GOT3 (cell line): ENCODE results near the gene KLHL30.

ENCODE experiments used
- DNase-seq: peaks from one replicate; lab custom pipeline; 2025; ENCODE audit warnings: mixed read lengths; lab: John Stamatoyannopoulos, UW

Gene KLHL30, protein sequence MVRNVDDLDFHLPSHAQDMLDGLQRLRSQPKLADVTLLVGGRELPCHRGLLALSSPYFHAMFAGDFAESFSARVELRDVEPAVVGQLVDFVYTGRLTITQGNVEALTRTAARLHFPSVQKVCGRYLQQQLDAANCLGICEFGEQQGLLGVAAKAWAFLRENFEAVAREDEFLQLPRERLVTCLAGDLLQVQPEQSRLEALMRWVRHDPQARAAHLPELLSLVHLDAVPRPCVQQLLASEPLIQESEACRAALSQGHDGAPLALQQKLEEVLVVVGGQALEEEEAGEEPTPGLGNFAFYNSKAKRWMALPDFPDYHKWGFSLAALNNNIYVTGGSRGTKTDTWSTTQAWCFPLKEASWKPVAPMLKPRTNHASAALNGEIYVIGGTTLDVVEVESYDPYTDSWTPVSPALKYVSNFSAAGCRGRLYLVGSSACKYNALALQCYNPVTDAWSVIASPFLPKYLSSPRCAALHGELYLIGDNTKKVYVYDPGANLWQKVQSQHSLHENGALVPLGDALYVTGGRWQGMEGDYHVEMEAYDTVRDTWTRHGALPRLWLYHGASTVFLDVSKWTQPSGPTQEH

DNA sequence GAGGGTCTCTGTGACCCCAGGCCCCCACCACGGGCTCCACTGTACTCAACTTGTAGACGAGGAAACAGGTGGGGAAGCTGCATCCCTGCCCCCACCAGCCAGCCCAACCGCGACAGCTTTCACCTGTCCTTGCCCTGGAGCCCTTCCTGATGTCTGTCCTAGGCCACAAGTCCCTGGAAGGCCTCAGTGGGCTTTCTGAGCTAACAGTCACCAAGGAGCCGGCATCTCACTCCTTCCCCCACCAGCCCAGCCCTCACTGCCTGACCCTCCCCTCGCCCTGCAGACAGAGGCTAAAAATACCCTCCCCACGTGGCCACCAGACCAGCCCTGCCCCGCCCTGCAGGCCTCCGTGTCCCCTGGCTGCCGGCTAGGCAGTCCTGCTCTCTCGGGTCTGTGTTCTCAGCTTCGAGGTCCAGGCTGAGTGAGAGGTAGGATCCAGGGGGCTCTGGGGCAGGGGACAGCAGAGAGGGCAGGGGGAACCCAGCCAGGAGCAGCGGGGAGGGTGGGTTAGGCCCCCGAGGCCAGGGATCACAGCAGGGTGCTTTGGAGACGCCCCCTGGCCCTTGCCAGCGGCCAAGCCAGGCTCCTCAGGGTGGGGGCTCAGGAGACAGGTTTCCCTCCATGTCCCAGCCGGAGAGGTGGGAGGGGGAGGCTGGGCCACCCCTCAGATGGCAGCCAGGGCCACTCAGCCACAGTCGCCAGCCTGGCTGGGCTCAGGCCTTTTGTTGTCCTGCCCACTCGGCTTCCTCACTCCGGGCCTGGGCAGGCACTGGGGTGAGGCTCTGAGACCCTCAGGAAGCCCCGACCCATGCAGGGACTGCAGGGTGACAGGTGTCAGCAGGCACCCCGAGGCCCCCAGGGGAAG lies at the start of gene KLHL30:
Gene KLHL30 (plus strand): TSS at position 338 of the 865 bp plus-strand sequence. CDS start 2,087 bp downstream, outside the sequence.
- no peak for DNase-seq

DNA sequence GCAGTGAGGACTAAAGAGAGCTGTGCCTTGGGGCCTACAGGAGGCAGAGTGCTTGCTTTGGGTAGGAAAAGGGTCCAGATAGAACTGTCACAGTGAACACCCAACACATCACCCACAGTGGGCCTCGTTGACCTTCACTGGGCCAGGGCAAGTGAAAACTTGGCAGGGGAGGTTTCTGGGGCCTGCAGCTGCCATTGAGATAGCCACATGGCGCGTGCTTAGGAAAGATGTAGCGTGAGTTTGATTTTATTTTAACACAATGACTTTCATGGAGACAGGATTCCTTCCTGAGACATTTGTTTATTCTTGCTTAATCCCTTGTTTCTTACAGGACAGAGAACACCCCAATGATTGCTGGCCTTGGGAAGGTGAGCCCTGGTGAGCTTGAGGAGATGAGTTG lies 47.6 kb upstream of the KLHL30 start:
- DNase-seq = no peak

DNA sequence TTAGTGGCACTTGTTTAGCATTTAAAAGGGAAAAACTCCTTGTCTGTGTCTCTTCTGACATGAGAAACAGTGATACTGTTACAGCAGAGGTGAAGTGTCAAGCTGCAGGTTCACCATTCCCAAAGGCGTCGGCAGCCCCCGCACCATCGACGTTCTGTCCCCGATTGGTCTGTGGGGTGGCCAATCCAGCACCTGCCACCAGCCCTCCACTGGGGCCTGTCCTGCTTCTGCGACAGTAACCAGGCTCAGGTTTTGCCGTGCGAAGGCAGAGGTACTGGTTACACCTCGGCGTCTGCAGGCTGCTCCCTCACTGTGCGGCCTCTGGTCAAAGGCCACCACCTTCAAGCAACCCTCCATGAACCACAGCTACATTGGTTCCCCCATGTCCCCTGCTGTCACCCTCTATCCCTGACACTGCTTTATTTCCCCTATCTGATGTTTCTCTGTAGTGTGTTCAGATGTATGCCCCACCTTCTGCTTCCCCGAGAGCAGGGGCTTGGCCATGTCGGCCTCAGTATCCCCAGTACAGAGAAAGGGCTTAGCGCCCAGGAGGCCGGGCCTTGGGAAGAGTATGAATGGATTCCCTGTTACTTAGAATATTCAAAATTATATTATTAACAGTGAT lies 46.9 kb upstream of the KLHL30 start:
- DNase-seq = no peak

DNA sequence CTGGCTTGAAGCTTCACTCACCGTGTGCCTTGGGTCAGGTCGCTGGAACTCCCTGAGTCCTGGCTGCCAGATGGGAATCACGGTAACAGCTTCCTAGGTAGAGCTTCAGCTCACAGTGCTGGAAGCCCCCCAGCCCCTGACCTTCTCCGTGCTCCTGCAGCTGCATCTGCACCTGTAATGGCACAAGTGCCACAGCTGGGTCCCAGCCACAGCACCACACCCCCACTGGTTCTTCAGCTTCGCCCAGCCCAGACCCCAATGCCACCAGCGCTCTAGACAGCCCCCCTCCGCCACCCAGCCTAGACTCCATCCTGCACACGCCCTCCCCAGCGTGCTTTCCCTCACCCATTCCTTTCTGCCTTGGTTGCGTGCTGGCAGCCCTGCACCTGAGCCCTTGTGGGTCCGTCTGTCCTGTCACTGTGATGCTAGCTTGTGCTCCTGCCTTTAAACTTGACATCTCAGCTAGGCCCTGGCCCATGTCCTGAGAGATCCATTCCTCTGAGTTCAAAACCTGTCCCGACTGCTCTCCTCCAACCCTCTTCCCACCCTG lies 45.9 kb upstream of the KLHL30 start:
- no peak for DNase-seq

DNA sequence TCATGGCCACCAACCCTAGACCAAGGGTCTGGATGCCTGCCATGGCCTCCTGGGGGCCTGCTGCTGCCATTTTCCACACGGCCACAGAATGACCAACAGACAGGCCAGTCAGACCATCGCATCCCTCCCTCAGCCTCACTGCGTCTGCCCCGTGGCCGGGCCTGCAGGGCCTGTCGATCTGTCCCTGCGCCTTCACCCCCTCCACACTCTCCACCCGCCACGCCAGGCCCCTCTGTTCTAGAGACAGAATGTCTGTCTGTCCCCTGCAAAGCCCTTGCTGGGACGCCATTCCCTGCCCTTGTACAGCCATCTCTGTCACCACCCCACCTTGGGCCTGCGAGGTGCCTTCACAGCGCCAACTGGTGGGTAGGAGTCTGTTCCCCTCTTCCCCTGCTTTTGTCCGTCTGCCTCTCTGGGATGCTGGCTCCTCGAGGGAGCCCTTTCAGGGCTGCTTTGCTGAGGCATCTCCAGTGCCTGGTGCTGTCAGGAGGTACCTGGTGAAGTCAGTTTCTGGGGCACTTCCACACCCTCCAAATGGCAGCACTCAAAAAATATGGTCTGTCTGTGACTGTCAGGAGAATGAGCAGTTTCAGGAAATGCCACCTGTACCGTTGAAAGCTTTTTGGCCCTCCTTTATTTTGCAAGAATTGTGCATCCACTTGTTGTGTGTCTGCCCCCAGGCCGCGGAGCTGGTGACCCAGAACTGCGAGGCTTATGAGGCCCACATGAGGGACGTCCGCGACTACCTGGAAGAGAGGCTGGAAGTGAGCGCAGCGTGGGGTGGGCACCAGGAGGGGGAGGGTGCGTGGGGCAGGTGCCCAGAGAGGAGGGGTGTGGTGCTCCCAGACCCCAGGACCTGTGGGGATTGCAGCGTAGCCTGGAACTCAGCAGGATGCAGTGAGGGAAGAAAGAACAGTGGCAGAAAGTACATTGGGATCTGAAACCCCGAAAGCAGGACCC lies 45.0 kb upstream of the KLHL30 start:
- no peak for DNase-seq

DNA sequence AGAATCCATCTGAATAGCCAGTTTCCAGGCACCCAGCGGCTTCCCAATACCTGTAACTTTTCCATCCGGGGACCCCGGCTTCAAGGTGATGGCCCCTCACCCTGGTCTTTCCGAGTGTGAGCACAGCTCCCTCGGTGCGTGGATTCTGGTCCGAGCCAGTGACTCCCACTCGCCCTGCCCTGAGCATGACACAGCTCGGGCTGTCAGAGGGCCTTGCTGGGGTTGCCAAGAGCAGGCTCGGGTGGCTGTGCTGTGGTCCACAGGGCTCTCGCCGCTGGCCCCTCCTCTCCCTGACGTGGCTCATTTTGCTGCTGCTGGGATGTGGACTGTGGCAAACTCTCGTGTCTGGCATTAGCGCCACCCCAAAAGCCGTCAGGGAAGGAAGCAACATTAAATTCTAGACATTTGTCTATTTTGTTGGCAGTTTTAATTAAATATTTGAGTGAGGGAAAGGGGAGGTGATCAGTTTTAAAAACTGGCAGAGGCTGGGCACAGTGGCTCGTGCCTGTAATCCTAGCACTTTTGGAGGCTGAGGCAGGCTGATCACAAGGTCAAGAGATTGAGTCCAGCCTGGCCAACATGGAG lies 43.9 kb upstream of the KLHL30 start:
- DNase-seq = no peak

DNA sequence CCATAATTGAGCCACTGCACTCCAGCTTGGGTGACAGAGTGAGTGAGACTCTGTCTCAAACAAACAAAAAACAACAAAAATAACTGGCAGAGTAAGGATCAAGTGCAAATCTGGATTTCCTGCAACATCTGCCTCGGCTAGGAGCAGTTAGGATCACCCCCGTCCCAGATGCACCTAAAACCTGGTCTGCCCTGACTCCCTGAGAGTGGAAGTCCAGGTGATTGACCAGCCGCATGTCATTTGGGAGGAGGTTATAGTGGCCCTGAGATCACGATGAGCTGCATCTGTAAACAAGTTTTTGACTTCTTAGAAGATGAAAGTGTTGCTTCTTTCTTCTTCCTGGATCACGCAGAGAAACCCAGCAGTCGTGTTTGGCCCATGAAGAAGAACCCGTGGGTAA lies 43.3 kb upstream of the KLHL30 start:
- no peak for DNase-seq

DNA sequence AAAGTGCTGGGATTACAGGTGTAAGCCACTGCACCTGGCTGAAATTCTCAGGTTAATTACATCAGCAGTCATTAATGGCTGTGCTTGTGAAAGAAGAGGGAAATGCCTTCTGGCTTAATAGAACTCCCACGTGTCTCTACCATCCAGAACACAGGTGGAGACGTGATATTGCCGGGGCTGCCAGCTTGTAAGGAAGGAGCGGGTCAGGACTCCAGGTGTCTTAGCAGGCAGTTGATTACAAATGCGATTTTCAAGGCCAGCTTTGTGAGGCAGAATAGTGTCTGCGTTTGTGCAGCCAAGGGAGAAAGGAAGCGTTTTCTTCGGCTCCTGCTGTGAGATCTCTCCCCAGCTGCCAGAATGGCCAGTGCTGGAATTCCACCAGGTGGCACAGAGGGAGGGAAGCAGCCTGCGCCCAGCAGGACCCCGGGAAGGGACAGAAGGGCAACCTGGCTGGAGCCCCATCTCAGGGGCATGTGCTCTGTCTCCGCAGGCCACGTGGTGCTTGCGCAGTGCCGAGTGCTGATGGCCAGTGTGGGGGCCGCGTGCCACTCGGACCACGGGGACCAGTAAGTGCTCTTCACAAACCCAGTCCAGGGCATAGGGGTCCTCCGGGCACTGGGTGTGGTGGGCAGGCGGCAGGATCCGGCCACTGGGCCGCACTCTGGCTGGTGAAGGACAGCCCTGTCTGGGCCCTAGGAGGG lies 42.0 kb upstream of the KLHL30 start:
- no peak for DNase-seq

DNA sequence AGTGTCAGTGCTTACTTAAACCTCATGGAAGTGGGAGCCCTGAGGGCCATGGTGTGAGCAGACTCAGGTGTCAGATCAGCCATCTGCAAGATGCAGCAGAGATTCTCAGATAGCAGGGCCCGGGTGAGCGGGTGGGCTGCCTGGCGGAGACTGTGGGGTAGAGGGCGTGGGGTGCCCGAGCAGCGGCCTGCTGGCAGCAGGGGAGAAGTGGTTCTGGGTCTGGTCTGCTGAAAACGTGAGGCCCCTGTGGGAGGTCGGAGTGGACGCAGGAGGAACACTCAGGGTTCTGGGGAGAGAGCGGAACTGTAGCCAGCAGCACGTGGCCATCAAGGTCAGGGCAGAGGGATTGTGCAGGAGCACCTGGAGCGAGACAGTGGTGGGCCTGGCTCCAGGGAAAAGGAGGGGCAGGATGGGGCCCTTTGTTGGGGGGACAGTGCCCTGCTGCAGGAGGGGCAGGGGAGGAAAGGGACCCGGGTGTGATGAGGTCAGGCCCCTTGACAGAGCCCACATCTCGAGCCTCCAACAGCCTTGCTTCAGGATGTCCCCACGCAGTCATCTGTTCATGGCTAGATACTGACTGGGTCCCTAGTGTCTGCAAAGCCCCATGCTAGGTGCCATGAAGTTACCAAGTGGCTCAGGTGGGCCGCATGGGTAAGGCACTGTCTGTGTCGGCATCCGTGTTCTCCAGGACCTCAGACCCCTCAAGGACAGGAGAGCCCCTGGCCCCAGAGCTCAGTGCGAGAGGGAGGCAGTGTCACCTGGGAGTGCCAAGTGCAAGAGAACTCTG lies 41.1 kb upstream of the KLHL30 start:
- DNase-seq = no peak

DNA sequence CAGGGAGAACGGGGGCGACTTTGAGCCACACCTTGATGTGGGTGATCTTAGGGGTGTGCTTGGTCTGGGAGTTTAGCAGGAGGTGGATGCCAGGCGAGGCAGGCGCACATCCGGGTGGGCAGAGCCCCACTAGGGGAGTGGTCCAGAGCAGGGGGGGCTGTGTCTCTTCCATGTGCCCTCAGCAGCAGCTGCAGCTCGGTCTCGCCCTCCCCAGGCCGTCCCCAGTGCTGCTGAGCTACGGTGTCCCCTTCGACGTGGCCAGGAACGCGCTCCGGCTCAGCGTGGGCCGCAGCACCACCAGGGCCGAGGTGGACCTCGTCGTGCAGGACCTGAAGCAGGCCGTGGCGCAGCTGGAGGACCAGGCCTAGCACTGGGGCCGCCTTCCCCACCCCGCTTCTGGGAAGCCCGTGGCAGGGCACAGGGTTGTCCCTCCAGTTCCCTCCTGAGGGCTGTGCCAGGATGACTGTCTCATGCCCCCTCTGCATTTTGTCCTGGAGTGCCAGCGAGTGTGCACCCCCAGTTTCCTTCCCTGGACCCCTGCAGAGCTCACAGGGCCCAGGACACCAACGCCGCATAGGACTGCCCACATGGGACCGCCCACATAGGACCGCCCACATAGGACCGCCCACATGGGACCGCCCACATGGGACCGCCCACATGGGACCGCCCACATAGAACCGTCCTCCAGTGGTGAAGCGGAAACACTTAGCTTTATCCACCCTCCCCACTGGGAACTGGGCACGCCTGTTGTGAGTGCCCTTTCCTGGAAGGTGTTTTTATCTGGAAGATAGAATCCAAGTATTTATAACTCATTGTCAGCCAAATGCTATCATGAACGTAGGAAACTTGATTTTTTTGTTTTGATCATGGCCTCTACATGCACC lies 40.2 kb upstream of the KLHL30 start:
- no peak for DNase-seq

DNA sequence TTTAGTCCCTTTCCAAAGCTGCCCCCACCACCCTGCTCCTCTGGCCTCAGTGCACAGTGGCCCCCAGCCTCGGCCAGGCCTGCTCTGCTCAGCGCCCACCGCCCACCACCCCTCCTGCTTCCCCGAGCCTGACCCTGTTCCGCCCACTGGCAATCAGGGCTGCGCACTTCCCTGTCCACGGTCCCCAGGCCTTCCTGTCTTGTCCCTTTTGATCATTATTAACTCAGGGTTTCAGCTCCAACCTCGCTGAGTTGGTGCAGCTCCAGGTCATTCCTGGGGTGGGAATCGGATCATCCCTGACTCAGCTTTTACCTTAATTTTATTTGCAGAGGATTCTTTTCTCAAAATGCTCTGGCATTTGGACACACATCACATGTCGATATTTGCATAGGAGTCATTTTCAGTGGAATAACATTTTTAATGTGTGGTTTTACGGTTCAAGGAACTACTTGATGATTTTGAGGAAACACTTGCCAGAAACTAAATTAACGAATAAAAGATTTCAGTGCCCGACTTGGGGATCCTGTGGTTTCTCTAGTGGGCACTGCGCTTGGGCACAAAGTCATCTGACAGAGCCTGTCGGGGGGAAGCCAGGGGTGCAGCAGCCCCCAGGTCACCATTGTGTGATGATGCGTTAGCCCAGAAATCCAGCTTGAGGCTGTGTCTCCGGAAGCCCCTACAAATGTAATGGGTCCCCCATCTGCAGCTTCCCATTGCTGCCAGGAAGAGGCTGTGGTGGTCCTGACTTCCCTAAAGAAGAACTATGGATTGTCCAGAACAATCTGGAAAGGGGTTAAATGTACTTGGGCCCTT lies 39.4 kb upstream of the KLHL30 start:
- DNase-seq = no peak

DNA sequence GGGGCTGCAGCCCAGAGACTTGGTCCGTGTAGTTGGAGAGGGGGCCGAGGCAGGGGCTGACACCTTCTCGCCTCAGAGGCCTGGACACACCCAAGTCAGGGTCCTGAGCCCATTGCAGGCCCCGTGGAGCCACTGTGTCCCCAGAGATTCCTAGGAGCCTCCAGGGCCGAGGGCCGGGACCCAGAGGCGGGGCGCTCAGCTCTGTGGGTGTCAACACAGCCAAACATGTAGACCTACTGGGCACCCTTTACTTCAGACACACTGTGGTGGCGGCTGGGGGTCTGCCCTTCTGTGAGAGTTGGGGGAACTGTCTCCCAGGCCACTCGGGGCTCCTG lies 38.8 kb upstream of the KLHL30 start:
- no peak for DNase-seq

DNA sequence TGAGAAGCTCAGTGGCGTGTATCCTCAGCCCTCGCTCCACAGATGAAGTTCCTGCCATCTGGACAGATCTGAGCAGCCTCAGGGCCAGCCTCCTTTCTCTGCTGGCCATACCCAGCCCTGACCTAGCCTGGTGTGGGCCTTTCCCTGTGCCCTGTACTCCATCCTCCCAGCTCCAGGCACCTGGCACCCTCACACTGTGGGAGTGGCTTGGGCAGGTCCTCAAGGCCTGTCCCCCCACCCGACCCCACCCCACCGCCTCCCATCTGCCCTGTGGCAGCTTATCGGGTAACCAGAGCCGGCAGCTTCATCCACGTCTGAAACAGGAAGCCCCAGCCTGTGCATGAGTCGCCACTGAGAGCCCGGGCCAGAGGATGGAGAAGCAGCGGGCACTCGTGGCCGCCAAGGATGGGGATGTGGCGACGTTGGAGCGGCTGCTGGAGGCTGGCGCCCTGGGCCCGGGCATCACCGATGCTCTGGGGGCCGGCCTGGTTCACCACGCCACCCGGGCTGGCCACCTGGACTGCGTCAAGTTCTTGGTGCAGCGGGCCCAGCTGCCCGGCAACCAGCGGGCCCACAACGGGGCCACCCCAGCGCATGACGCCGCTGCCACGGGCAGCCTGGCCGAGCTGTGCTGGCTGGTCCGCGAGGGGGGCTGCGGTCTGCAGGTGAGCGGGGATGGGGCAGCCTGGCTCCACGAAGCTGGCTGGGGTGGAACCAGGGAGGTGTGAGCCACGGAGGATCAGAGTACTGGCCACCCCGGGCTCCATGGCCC lies 38.2 kb upstream of the KLHL30 start, which contains the start of gene ESPNL:
Gene ESPNL (plus strand): TSS at position 292 of the 772 bp plus-strand sequence. CDS start 80 bp downstream, at position 372.
- DNase-seq = no peak

DNA sequence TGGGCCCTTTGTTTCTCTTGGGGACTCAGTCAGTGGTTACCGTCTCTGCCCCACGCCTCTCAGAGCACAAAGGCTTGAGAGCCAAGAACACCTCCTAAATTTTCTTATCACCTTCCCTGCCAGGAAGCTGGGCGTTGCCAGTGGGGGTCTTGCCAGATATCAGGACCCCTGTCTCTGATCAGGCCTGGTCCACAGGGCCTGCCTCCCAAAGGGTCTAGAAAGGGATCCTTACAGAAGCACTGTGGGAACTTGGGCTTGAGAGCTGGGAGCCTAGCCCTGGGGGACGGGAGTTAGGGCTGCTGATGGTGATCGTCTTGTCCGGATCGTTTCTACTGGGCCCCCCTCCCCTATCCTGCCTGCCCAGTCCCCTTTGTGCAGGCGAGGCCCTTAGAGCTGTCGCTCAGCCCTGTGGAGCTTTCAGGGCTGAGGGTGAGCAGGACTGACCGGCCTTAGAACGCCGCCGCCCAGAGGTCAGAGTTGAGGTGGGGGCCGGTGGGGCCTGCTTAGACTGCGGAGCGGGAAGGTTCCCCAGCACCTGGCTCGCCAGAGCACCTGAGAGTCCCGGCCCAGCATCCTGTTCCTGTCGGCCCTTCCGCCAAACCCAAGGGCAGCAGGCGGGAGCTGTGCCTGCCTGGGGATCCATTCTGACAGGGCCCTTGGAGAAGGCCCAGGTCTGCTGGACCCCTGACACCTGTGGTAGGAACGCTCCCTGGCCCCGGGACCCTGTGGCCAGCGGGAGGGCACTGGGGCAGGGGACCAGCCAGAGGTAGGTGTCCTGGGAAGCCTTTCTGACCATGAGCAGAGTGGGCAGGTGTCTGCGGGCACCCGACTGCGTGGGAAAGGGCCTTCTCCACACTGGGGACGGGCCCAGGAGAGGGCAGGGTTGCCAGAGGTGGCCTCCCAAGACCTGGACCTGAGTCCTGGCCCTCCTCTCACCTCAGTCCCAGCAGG lies 37.4 kb upstream of the KLHL30 start:
- DNase-seq = no peak
